ENCODE measurements around the gene DSC2.

DNA sequence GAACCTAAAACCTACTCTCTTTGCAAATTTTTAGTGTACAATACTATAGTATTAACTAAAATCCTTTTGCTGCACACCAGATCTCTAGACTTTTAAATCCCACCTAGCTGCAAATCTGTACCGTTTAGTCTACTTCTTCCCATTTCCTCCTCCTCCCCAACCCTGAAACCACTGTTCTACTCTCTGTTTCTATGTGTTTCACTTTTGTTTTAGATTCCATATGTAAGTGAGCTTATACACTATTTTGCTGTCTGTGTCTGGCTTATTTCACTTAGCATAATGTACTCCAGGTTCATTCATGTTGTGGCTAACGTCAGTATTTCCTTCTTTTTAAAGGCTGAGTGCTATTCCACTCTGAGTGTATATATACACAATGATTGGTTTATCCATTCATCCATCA is 18.4 kb upstream of the DSC2 start:
- TF ChIP-seq TEAD4 (IDR thresholded peaks at IDR 0.05; ENCODE audit: borderline replicate concordance, insufficient read depth) (no peak), POLR2AphosphoS5 (IDR thresholded peaks at IDR 0.05; ENCODE audit: low read depth, low read length) (no peak), CHD2 (IDR thresholded peaks at IDR 0.05; ENCODE audit: low read length, partially characterized antibody) (no peak), JUND (IDR thresholded peaks at IDR 0.05) (no peak), RFX5 (IDR thresholded peaks at IDR 0.05; ENCODE audit: low read length) (no peak), FOXM1 (IDR thresholded peaks at IDR 0.05; ENCODE audit: low read depth) (no peak), SIN3A (IDR thresholded peaks at IDR 0.05; ENCODE audit: borderline replicate concordance, low read depth, low read length) (no peak)
- TF ChIP-seq, protein P1, sequence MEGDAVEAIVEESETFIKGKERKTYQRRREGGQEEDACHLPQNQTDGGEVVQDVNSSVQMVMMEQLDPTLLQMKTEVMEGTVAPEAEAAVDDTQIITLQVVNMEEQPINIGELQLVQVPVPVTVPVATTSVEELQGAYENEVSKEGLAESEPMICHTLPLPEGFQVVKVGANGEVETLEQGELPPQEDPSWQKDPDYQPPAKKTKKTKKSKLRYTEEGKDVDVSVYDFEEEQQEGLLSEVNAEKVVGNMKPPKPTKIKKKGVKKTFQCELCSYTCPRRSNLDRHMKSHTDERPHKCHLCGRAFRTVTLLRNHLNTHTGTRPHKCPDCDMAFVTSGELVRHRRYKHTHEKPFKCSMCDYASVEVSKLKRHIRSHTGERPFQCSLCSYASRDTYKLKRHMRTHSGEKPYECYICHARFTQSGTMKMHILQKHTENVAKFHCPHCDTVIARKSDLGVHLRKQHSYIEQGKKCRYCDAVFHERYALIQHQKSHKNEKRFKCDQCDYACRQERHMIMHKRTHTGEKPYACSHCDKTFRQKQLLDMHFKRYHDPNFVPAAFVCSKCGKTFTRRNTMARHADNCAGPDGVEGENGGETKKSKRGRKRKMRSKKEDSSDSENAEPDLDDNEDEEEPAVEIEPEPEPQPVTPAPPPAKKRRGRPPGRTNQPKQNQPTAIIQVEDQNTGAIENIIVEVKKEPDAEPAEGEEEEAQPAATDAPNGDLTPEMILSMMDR (IDR thresholded peaks at IDR 0.05), result no peak
- TF ChIP-seq, protein P2, sequence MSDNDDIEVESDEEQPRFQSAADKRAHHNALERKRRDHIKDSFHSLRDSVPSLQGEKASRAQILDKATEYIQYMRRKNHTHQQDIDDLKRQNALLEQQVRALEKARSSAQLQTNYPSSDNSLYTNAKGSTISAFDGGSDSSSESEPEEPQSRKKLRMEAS (IDR thresholded peaks at IDR 0.05; ENCODE audit: low read depth), result no peak
- TF ChIP-seq, protein P3, sequence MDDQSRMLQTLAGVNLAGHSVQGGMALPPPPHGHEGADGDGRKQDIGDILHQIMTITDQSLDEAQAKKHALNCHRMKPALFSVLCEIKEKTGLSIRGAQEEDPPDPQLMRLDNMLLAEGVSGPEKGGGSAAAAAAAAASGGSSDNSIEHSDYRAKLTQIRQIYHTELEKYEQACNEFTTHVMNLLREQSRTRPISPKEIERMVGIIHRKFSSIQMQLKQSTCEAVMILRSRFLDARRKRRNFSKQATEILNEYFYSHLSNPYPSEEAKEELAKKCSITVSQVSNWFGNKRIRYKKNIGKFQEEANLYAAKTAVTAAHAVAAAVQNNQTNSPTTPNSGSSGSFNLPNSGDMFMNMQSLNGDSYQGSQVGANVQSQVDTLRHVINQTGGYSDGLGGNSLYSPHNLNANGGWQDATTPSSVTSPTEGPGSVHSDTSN (IDR thresholded peaks at IDR 0.05), result no peak
- TF ChIP-seq, protein P4, sequence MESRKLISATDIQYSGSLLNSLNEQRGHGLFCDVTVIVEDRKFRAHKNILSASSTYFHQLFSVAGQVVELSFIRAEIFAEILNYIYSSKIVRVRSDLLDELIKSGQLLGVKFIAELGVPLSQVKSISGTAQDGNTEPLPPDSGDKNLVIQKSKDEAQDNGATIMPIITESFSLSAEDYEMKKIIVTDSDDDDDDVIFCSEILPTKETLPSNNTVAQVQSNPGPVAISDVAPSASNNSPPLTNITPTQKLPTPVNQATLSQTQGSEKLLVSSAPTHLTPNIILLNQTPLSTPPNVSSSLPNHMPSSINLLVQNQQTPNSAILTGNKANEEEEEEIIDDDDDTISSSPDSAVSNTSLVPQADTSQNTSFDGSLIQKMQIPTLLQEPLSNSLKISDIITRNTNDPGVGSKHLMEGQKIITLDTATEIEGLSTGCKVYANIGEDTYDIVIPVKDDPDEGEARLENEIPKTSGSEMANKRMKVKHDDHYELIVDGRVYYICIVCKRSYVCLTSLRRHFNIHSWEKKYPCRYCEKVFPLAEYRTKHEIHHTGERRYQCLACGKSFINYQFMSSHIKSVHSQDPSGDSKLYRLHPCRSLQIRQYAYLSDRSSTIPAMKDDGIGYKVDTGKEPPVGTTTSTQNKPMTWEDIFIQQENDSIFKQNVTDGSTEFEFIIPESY (IDR thresholded peaks at IDR 0.05; ENCODE audit: borderline replicate concordance, low read depth), result no peak
- TF ChIP-seq, protein P5, sequence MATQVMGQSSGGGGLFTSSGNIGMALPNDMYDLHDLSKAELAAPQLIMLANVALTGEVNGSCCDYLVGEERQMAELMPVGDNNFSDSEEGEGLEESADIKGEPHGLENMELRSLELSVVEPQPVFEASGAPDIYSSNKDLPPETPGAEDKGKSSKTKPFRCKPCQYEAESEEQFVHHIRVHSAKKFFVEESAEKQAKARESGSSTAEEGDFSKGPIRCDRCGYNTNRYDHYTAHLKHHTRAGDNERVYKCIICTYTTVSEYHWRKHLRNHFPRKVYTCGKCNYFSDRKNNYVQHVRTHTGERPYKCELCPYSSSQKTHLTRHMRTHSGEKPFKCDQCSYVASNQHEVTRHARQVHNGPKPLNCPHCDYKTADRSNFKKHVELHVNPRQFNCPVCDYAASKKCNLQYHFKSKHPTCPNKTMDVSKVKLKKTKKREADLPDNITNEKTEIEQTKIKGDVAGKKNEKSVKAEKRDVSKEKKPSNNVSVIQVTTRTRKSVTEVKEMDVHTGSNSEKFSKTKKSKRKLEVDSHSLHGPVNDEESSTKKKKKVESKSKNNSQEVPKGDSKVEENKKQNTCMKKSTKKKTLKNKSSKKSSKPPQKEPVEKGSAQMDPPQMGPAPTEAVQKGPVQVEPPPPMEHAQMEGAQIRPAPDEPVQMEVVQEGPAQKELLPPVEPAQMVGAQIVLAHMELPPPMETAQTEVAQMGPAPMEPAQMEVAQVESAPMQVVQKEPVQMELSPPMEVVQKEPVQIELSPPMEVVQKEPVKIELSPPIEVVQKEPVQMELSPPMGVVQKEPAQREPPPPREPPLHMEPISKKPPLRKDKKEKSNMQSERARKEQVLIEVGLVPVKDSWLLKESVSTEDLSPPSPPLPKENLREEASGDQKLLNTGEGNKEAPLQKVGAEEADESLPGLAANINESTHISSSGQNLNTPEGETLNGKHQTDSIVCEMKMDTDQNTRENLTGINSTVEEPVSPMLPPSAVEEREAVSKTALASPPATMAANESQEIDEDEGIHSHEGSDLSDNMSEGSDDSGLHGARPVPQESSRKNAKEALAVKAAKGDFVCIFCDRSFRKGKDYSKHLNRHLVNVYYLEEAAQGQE (IDR thresholded peaks at IDR 0.05; ENCODE audit: low read depth, low read length), result no peak

All from SK-N-SH (cell line).